ENCODE data around the gene RAB5IF.

The RAB5IF gene

GRCh38 chr20:36574366-36575135 lies 31.0 kb upstream of the RAB5IF start:
- TF ChIP-seq POLR2AphosphoS5 (IDR thresholded peaks at IDR 0.05; ENCODE audit: low read depth, low read length) (no peak), TAF1 (IDR thresholded peaks at IDR 0.05; ENCODE audit: borderline replicate concordance, insufficient read depth, low read length) (peak; percentile 8; the same call in 1 of the 2 replicates), REST (IDR thresholded peaks at IDR 0.05; ENCODE audit: insufficient read depth in 1 of 2, low read depth in 2 of 2, low read length in 2 of 2) (no peak), FOXP2 (optimal IDR thresholded peaks at IDR 0.05; ENCODE audit: borderline replicate concordance, extremely low read depth, extremely low read length, insufficient read depth) (peak; percentile 40), SIN3A (IDR thresholded peaks at IDR 0.05; ENCODE audit: borderline replicate concordance, insufficient read depth, low read length) (peak; percentile 71; the same call in 1 of the 2 replicates)

GRCh38 chr20:36576081-36576445 lies 29.5 kb upstream of the RAB5IF start:
- no peak for TF ChIP-seq TAF1 (IDR thresholded peaks at IDR 0.05; ENCODE audit: borderline replicate concordance, insufficient read depth, low read length)
- no peak for TF ChIP-seq POLR2AphosphoS5 (IDR thresholded peaks at IDR 0.05; ENCODE audit: low read depth, low read length)

- no peak for TF ChIP-seq TAF1 (IDR thresholded peaks at IDR 0.05; ENCODE audit: borderline replicate concordance, insufficient read depth, low read length)
- no peak for TF ChIP-seq POLR2AphosphoS5 (IDR thresholded peaks at IDR 0.05; ENCODE audit: low read depth, low read length)
- no peak for TF ChIP-seq SIN3A (IDR thresholded peaks at IDR 0.05; ENCODE audit: borderline replicate concordance, insufficient read depth, low read length)
- no peak for TF ChIP-seq FOXP2 (optimal IDR thresholded peaks at IDR 0.05; ENCODE audit: borderline replicate concordance, extremely low read depth, extremely low read length, insufficient read depth)
Measured at GRCh38 chr20:36578356-36579041, 27.1 kb upstream of the RAB5IF start.

GRCh38 chr20:36579996-36580545 lies 25.5 kb upstream of the RAB5IF start:
- TF ChIP-seq REST (IDR thresholded peaks at IDR 0.05; ENCODE audit: insufficient read depth in 1 of 2, low read depth in 2 of 2, low read length in 2 of 2): no peak
- TF ChIP-seq POLR2AphosphoS5 (IDR thresholded peaks at IDR 0.05; ENCODE audit: low read depth, low read length): no peak
- no peak for TF ChIP-seq TAF1 (IDR thresholded peaks at IDR 0.05; ENCODE audit: borderline replicate concordance, insufficient read depth, low read length)
- no peak for TF ChIP-seq SIN3A (IDR thresholded peaks at IDR 0.05; ENCODE audit: borderline replicate concordance, insufficient read depth, low read length)
- TF ChIP-seq FOXP2 (optimal IDR thresholded peaks at IDR 0.05; ENCODE audit: borderline replicate concordance, extremely low read depth, extremely low read length, insufficient read depth): no peak

- no peak for TF ChIP-seq FOXP2 (optimal IDR thresholded peaks at IDR 0.05; ENCODE audit: borderline replicate concordance, extremely low read depth, extremely low read length, insufficient read depth)
- TF ChIP-seq TAF1 (IDR thresholded peaks at IDR 0.05; ENCODE audit: borderline replicate concordance, insufficient read depth, low read length): no peak
- TF ChIP-seq REST (IDR thresholded peaks at IDR 0.05; ENCODE audit: insufficient read depth in 1 of 2, low read depth in 2 of 2, low read length in 2 of 2): no peak
- TF ChIP-seq SIN3A (IDR thresholded peaks at IDR 0.05; ENCODE audit: borderline replicate concordance, insufficient read depth, low read length): no peak
- TF ChIP-seq POLR2AphosphoS5 (IDR thresholded peaks at IDR 0.05; ENCODE audit: low read depth, low read length): no peak
Measured at GRCh38 chr20:36582322-36582721, 23.3 kb upstream of the RAB5IF start.

All from PFSK-1 (cell line).